ENCODE data around the gene NEFH. TPM values are rescaled to one million over a fixed set of nuclear protein-coding genes. Genes with fewer than 3 reads are reported as not detected.

Gene NEFH
- total RNA-seq, 1 donor from 2014 or later, result 0.20 TPM

- no peak overlapping the region for H3K27ac Mint-ChIP-seq
- no peak overlapping the region for H3K4me3 Mint-ChIP-seq
- no peak for DNase-seq
- ChIA-PET POLR2A (no interaction called here), CTCF (no interaction called here)
- intact Hi-C loops (cut with micrococcal nuclease), result no loop called here
- H3K27me3 Mint-ChIP-seq, result no peaks in the 10 kb centered on the region
- no peaks in the 10 kb centered on the region for H3K9me3 Mint-ChIP-seq
- no peak for ATAC-seq (ENCODE audit: low read depth)
- H3K4me1 Mint-ChIP-seq, result no peaks in the 10 kb centered on the region
- H3K36me3 Mint-ChIP-seq (ENCODE audit: low read depth), result peaks cover 47% of the 10 kb centered on the region
- TF ChIP-seq CTCF (IDR thresholded peaks at IDR 0.05), result no peak
Observed at GRCh38 chr22:29503811-29504372, 23.9 kb downstream of the NEFH start.

DNA sequence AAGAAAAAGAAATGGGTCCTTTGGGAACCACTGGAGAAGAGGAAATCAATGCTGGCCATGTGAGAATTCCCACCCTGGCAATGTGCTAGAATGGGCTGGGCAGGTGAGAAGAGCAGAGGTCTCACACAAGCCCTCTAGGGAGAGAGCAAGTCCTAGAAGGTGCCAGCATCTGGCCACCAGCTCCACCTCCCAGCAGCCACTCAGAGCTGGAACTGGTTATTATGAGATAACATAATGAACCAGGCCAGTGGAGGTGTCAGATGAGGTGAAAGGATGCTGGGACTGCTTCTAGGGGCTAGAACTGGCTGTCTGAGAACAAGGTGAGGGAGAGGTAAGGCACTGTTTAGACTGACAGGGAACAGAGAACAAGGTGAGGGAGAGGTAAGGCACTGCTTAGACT is 29.3 kb downstream of the NEFH start:
- no peaks in the 10 kb centered on the region for H3K27me3 Mint-ChIP-seq
- ATAC-seq (ENCODE audit: low read depth) (no peak), DNase-seq (no peak)
- no peaks in the 10 kb centered on the region for H3K4me1 Mint-ChIP-seq
- intact Hi-C loops (cut with micrococcal nuclease), result no loop called here
- H3K27ac Mint-ChIP-seq, result no peak overlapping the region
- peaks cover 77% of the 10 kb centered on the region for H3K36me3 Mint-ChIP-seq (ENCODE audit: low read depth)
- no peak overlapping the region for H3K4me3 Mint-ChIP-seq
- H3K9me3 Mint-ChIP-seq, result no peaks in the 10 kb centered on the region
- POLR2A ChIA-PET, result no interaction called here
- CTCF ChIA-PET, result no interaction called here
- TF ChIP-seq CTCF (IDR thresholded peaks at IDR 0.05), result no peak

DNA sequence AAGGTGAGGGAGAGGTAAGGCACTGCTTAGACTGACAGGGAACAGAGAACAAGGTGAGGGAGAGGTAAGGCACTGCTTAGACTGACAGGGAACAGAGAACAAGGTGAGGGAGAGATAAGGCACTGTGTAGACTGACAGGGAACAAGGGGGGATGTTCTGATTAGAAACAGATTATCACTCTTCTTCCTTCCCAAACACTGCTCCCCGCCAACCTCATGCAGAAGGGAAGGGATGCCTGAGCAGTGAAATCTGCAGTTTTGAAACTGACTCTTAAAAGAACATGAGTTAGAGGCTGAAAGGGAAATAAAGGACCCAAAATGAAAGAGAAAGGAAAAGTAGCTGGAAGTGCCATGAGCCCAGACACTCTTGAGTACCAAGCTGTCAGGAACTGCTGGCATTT is 29.8 kb downstream of the NEFH start:
- TF ChIP-seq CTCF (IDR thresholded peaks at IDR 0.05), result no peak
- POLR2A ChIA-PET, result no interaction called here
- CTCF ChIA-PET, result interaction anchor here (1.3 kb wide), 1 partner anchor 14 kb away, joined by 4 read pairs; no protein-coding TSS in a partner anchor
- H3K4me3 Mint-ChIP-seq, result no peak overlapping the region
- no peaks in the 10 kb centered on the region for H3K27me3 Mint-ChIP-seq
- no peaks in the 10 kb centered on the region for H3K9me3 Mint-ChIP-seq
- H3K4me1 Mint-ChIP-seq, result no peaks in the 10 kb centered on the region
- ATAC-seq (ENCODE audit: low read depth), result no peak
- H3K27ac Mint-ChIP-seq, result no peak overlapping the region
- intact Hi-C loops (cut with micrococcal nuclease), result loop anchor here (5.0 kb wide), 1 partner anchor 33 kb away; no protein-coding TSS in a partner anchor
- H3K36me3 Mint-ChIP-seq (ENCODE audit: low read depth), result peaks cover 81% of the 10 kb centered on the region
- no peak for DNase-seq

GRCh38 chr22:29510542-29510941 is 30.5 kb downstream of the NEFH start:
- DNase-seq (no peak), ATAC-seq (ENCODE audit: low read depth) (no peak)
- Mint-ChIP-seq H3K9me3 (no peaks in the 10 kb centered on the region), H3K27ac (no peak overlapping the region), H3K36me3 (ENCODE audit: low read depth) (peaks cover 81% of the 10 kb centered on the region), H3K4me1 (no peaks in the 10 kb centered on the region), H3K4me3 (no peak overlapping the region), H3K27me3 (no peaks in the 10 kb centered on the region)
- TF ChIP-seq CTCF (IDR thresholded peaks at IDR 0.05), result no peak
- intact Hi-C loops (cut with micrococcal nuclease), result loop anchor here (5.0 kb wide), 1 partner anchor 33 kb away; no protein-coding TSS in a partner anchor
- ChIA-PET POLR2A (no interaction called here), CTCF (interaction anchor here (1.3 kb wide), 1 partner anchor 13 kb away, joined by 4 read pairs; no protein-coding TSS in a partner anchor)

GRCh38 chr22:29511126-29511862 is 31.3 kb downstream of the NEFH start:
- ChIA-PET POLR2A (no interaction called here), CTCF (interaction anchor here (1.3 kb wide), 1 partner anchor 12 kb away, joined by 4 read pairs; no protein-coding TSS in a partner anchor)
- no peak overlapping the region for H3K4me3 Mint-ChIP-seq
- no peak overlapping the region for H3K27ac Mint-ChIP-seq
- DNase-seq, result no peak
- H3K9me3 Mint-ChIP-seq, result no peaks in the 10 kb centered on the region
- no peaks in the 10 kb centered on the region for H3K27me3 Mint-ChIP-seq
- ATAC-seq (ENCODE audit: low read depth), result no peak
- H3K36me3 Mint-ChIP-seq (ENCODE audit: low read depth), result peaks cover 82% of the 10 kb centered on the region
- intact Hi-C loops (cut with micrococcal nuclease), result loop anchor here (5.0 kb wide), 1 partner anchor 34 kb away; no protein-coding TSS in a partner anchor
- no peak for TF ChIP-seq CTCF (IDR thresholded peaks at IDR 0.05)
- no peaks in the 10 kb centered on the region for H3K4me1 Mint-ChIP-seq

All from activated B cell treated with CpG ODN at 0.5 μM for 24 hours (primary cell).